Measurements from ENCODE around the gene CALN1.

The CALN1 gene

DNA sequence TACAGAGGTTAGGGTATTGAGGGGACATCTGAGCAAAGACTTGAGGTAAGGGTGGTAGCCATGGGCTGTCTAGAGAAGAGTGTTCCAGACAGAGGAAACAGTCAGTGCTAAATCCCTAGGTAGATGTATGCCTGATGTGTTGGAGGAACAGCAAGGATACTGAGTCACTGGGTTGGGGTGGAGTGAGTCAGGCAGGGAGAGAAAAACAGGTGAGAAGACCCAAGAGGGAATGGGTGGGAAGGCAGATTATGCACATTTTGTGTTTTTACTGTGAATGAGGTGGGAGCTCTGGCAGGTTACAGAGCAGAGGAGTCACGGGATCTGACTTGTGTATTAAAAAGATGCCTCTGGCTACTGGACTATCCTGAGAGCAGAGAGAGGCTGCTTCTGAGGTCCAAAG, 285.0 kb downstream of the CALN1 start:
- Histone ChIP-seq H3K4me3 (ENCODE audit: insufficient read length, low read depth) (no peak overlapping the region), H3K27me3 (ENCODE audit: insufficient read depth, insufficient read length) (no peaks in the 10 kb centered on the region), H3K9me3 (ENCODE audit: insufficient read depth, low read length) (no peaks in the 10 kb centered on the region; the same call in 1 of the 2 replicates), H3K36me3 (ENCODE audit: insufficient read depth, insufficient read length, low read length) (no peaks in the 10 kb centered on the region), H3K4me1 (ENCODE audit: insufficient read depth, insufficient read length) (no peaks in the 10 kb centered on the region), H3K9ac (ENCODE audit: insufficient read length, low read depth) (no peak overlapping the region)
- TF ChIP-seq YY1 (IDR thresholded peaks at IDR 0.05; ENCODE audit: insufficient read depth, insufficient read length) (no peak), SUZ12 (IDR thresholded peaks at IDR 0.05; ENCODE audit: extremely low read depth, insufficient read depth, insufficient read length) (no peak), ZNF274 (IDR thresholded peaks at IDR 0.05; ENCODE audit: low read depth, low read length) (no peak)
- DNase-seq (ENCODE audit: low read depth, low spot score): no peak

DNA sequence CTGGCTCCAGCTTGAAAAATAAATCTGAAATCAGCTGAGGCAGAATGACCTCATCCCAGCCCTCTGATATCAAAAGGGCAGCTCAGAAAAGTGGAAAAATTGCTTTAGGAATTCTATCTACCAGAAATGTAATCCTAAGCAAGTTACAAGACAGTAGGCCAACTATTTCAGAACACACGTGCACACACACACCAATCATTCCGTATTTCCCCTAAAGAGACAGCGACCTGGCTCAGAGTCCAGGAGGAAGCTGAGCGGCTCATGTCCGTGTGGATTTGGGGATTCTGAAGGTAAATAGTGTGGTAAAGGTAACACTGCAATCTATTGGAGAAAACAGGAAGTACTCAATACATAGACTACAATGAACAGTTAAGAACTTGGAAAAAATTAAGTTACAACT, 288.2 kb downstream of the CALN1 start:
- Histone ChIP-seq H3K4me1 (ENCODE audit: insufficient read depth, insufficient read length) (no peaks in the 10 kb centered on the region), H3K4me3 (ENCODE audit: insufficient read length, low read depth) (no peak overlapping the region), H3K36me3 (ENCODE audit: insufficient read depth, insufficient read length, low read length) (no peaks in the 10 kb centered on the region), H3K9me3 (ENCODE audit: insufficient read depth, low read length) (peaks cover 5% of the 10 kb centered on the region; the same call in 1 of the 2 replicates), H3K27me3 (ENCODE audit: insufficient read depth, insufficient read length) (no peaks in the 10 kb centered on the region), H3K9ac (ENCODE audit: insufficient read length, low read depth) (no peak overlapping the region)
- no peak for TF ChIP-seq SUZ12 (IDR thresholded peaks at IDR 0.05; ENCODE audit: extremely low read depth, insufficient read depth, insufficient read length)
- TF ChIP-seq ZNF274 (IDR thresholded peaks at IDR 0.05; ENCODE audit: low read depth, low read length): no peak
- TF ChIP-seq YY1 (IDR thresholded peaks at IDR 0.05; ENCODE audit: insufficient read depth, insufficient read length): no peak
- no peak for DNase-seq (ENCODE audit: low read depth, low spot score)

DNA sequence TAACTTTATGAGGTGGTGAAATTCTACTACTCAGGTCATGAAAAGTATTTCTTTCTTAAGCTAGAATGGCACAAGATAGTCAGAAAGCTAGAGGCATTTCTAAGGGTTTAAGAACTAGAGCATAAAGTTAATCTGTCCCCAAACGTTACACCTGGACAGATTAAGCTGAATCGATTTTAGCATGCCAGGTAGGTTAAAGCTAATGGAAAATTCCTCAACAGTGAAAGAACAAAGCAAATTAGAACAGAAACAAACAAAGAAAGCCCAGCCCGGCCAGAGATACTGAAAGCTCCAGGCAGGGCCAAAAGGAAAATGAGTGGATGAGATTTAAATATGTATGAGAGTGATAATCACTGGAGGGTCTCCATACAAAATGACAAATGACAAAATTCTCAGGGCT, 293.8 kb downstream of the CALN1 start:
- no peak for DNase-seq (ENCODE audit: low read depth, low spot score)
- Histone ChIP-seq H3K4me1 (ENCODE audit: insufficient read depth, insufficient read length) (no peaks in the 10 kb centered on the region), H3K9me3 (ENCODE audit: insufficient read depth, low read length) (peaks cover 5% of the 10 kb centered on the region; the same call in 1 of the 2 replicates), H3K4me3 (ENCODE audit: insufficient read length, low read depth) (no peak overlapping the region), H3K36me3 (ENCODE audit: insufficient read depth, insufficient read length, low read length) (no peaks in the 10 kb centered on the region), H3K9ac (ENCODE audit: insufficient read length, low read depth) (no peak overlapping the region), H3K27me3 (ENCODE audit: insufficient read depth, insufficient read length) (no peaks in the 10 kb centered on the region)
- no peak for TF ChIP-seq ZNF274 (IDR thresholded peaks at IDR 0.05; ENCODE audit: low read depth, low read length)
- no peak for TF ChIP-seq SUZ12 (IDR thresholded peaks at IDR 0.05; ENCODE audit: extremely low read depth, insufficient read depth, insufficient read length)
- TF ChIP-seq YY1 (IDR thresholded peaks at IDR 0.05; ENCODE audit: insufficient read depth, insufficient read length): no peak

DNA sequence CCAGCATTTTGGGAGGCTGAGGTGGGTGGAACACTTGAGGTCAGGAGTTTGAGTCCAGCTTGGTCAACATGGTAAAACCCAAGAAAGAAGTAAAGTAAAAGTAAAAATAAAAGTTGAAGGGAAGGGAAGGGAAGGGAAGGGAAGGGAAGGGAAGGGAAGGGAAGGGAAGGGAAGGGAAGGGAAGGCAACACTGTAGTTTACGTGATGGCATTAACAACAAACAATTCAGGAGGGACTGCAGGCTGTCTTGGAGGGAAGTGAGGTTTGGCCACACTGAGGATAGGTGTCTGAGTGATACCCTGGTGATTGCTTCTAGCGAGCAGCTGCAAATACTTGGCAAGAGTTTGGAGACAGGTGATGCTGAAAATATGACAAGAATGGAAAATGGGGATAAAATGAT, 298.0 kb downstream of the CALN1 start:
- no peaks in the 10 kb centered on the region for H3K27me3 ChIP-seq (ENCODE audit: insufficient read depth, insufficient read length)
- H3K9me3 ChIP-seq (ENCODE audit: insufficient read depth, low read length): peaks cover 2% of the 10 kb centered on the region; the same call in 1 of the 2 replicates
- no peak for DNase-seq (ENCODE audit: low read depth, low spot score)
- H3K4me3 ChIP-seq (ENCODE audit: insufficient read length, low read depth): no peak overlapping the region
- no peak for TF ChIP-seq YY1 (IDR thresholded peaks at IDR 0.05; ENCODE audit: insufficient read depth, insufficient read length)
- no peak for TF ChIP-seq ZNF274 (IDR thresholded peaks at IDR 0.05; ENCODE audit: low read depth, low read length)
- no peak for TF ChIP-seq SUZ12 (IDR thresholded peaks at IDR 0.05; ENCODE audit: extremely low read depth, insufficient read depth, insufficient read length)
- H3K9ac ChIP-seq (ENCODE audit: insufficient read length, low read depth): no peak overlapping the region
- no peaks in the 10 kb centered on the region for H3K36me3 ChIP-seq (ENCODE audit: insufficient read depth, insufficient read length, low read length)
- no peaks in the 10 kb centered on the region for H3K4me1 ChIP-seq (ENCODE audit: insufficient read depth, insufficient read length)

DNA sequence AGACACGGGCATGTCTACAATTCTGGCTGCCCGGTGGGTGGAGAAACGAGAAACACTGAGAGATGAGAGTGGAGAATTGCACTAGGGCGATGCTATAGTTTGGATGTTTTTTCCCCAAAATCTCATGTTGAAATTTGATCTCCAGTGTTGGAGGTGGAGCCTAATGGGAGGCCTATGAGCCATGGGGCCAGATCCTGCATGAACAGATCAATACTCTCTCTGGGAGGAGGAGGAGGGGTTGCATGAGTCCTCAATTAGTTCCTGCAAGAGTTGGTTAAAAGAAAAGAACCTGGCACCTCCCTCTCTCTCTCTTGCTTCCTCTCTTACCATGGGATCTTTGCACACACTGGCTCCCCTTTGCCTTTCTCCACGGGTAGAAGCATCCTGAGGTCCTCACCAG, 299.1 kb downstream of the CALN1 start:
- 0 out of 2 replicates have a peak, but pooled peaks cover 5% of the 10 kb centered on the region for H3K9me3 ChIP-seq (ENCODE audit: insufficient read depth, low read length)
- H3K4me1 ChIP-seq (ENCODE audit: insufficient read depth, insufficient read length): no peaks in the 10 kb centered on the region
- TF ChIP-seq YY1 (IDR thresholded peaks at IDR 0.05; ENCODE audit: insufficient read depth, insufficient read length) (no peak), ZNF274 (IDR thresholded peaks at IDR 0.05; ENCODE audit: low read depth, low read length) (no peak)
- no peaks in the 10 kb centered on the region for H3K27me3 ChIP-seq (ENCODE audit: insufficient read depth, insufficient read length)
- DNase-seq (ENCODE audit: low read depth, low spot score): no peak
- no peak overlapping the region for H3K4me3 ChIP-seq (ENCODE audit: insufficient read length, low read depth)
- H3K36me3 ChIP-seq (ENCODE audit: insufficient read depth, insufficient read length, low read length): no peaks in the 10 kb centered on the region
- H3K9ac ChIP-seq (ENCODE audit: insufficient read length, low read depth): no peak overlapping the region

DNA sequence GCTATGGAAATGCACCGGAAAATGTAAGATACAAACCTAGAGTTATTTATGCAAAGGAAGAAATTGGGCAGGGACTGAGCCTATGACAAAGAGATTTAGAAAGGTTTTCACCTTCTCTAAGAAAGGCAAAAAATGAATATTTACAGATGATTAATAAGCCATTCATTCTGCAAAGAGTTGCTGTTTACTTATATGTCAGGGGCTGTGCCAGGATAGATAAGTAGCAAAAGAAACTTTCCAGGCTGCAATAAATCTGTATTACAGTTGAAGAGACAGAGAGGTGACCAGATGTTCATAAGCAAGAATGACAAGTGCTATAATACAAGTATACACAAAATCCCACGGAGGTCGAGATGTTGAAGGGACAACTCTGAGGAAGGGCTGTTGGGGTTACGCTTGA, 299.6 kb downstream of the CALN1 start:
- H3K9me3 ChIP-seq (ENCODE audit: insufficient read depth, low read length): 0 out of 2 replicates have a peak, but pooled peaks cover 9% of the 10 kb centered on the region
- no peaks in the 10 kb centered on the region for H3K36me3 ChIP-seq (ENCODE audit: insufficient read depth, insufficient read length, low read length)
- H3K4me1 ChIP-seq (ENCODE audit: insufficient read depth, insufficient read length): no peaks in the 10 kb centered on the region
- no peak overlapping the region for H3K4me3 ChIP-seq (ENCODE audit: insufficient read length, low read depth)
- no peak for TF ChIP-seq YY1 (IDR thresholded peaks at IDR 0.05; ENCODE audit: insufficient read depth, insufficient read length)
- no peak for TF ChIP-seq ZNF274 (IDR thresholded peaks at IDR 0.05; ENCODE audit: low read depth, low read length)
- no peak for TF ChIP-seq SUZ12 (IDR thresholded peaks at IDR 0.05; ENCODE audit: extremely low read depth, insufficient read depth, insufficient read length)
- no peak overlapping the region for H3K9ac ChIP-seq (ENCODE audit: insufficient read length, low read depth)
- DNase-seq (ENCODE audit: low read depth, low spot score): no peak
- no peaks in the 10 kb centered on the region for H3K27me3 ChIP-seq (ENCODE audit: insufficient read depth, insufficient read length)

DNA sequence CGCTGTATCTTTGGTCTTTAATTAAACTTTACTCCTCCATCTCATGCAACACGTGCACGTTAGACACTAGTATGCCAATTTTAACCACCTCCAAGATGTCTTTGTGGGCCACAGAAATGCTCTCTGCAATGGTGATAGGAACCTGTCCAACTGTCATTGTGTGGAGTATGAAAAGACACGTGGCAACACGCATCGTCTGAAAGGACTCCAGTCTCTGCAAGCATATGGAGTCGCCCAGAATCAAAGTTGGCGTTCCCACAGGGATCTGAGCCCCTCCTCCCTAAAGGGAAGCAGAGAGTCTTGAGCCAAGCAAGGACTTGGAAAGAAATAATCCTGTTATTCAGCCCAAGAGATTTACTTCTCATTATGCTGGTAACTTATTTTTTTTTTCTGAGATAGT, 301.1 kb downstream of the CALN1 start:
- H3K9me3 ChIP-seq (ENCODE audit: insufficient read depth, low read length): 0 out of 2 replicates have a peak, but pooled peaks cover 9% of the 10 kb centered on the region
- TF ChIP-seq SUZ12 (IDR thresholded peaks at IDR 0.05; ENCODE audit: extremely low read depth, insufficient read depth, insufficient read length) (no peak), ZNF274 (IDR thresholded peaks at IDR 0.05; ENCODE audit: low read depth, low read length) (no peak), YY1 (IDR thresholded peaks at IDR 0.05; ENCODE audit: insufficient read depth, insufficient read length) (no peak)
- no peaks in the 10 kb centered on the region for H3K27me3 ChIP-seq (ENCODE audit: insufficient read depth, insufficient read length)

More for the DNA sequence above, 301.1 kb downstream of the CALN1 start:
- H3K4me1 ChIP-seq (ENCODE audit: insufficient read depth, insufficient read length): no peaks in the 10 kb centered on the region
- H3K36me3 ChIP-seq (ENCODE audit: insufficient read depth, insufficient read length, low read length): no peaks in the 10 kb centered on the region
- DNase-seq (ENCODE audit: low read depth, low spot score): no peak
- no peak overlapping the region for H3K4me3 ChIP-seq (ENCODE audit: insufficient read length, low read depth)
- H3K9ac ChIP-seq (ENCODE audit: insufficient read length, low read depth): no peak overlapping the region
